ENCODE data around the gene SLC6A20.
A peak's percentile ranks its signal among the peaks of the same experiment; 100 is the strongest.

SLC6A20 gene, protein sequence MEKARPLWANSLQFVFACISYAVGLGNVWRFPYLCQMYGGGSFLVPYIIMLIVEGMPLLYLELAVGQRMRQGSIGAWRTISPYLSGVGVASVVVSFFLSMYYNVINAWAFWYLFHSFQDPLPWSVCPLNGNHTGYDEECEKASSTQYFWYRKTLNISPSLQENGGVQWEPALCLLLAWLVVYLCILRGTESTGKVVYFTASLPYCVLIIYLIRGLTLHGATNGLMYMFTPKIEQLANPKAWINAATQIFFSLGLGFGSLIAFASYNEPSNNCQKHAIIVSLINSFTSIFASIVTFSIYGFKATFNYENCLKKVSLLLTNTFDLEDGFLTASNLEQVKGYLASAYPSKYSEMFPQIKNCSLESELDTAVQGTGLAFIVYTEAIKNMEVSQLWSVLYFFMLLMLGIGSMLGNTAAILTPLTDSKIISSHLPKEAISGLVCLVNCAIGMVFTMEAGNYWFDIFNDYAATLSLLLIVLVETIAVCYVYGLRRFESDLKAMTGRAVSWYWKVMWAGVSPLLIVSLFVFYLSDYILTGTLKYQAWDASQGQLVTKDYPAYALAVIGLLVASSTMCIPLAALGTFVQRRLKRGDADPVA

DNA sequence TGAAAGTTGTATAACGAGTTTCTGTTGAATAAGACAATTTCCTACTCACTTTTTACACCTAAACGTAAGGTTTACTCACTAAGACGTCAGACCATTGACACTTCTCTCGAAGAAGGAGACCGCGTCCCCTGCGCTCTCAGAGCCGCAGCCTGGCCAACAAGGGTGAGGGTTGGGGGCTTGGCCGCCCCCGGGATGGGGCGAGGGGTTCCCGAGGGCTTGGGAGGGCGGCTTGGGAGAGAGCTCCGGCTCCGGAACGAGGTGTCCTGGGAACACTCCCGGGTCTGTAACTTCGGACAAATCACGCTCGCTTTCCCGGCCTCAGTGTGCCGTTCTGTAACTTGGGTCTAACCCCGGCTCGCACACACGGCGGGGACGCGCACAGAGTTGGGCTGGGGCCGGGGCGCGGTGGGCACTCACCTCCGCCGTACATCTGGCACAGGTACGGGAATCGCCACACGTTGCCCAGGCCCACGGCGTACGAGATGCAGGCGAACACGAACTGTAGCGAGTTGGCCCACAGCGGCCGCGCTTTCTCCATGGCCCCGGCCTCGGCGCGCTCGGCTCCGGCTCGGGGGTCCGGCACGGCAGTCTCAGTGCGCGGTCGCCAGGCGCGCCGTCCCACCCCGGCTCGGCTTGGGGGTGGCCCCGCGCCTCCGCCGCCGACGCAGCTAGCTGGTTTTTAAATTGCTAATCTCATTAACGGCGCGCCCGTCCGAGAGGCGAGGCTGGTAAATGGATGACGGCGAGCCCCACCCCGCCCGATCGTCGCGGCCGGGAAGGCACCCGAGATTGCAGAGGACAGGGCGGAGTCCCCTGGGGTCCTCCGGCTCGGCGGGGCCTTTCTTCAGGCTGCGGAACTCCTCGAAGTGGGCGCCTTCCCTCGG lies at the start of gene SLC6A20:
TSS of gene SLC6A20 (minus strand) at position 655 of the 884 bp plus-strand sequence. CDS start at position 538, 117 bp downstream.
- FAIRE-seq = no peak
- peak; percentile 8 for DNase-seq (ENCODE audit: extremely low spot score, insufficient read length, low read depth)

DNA sequence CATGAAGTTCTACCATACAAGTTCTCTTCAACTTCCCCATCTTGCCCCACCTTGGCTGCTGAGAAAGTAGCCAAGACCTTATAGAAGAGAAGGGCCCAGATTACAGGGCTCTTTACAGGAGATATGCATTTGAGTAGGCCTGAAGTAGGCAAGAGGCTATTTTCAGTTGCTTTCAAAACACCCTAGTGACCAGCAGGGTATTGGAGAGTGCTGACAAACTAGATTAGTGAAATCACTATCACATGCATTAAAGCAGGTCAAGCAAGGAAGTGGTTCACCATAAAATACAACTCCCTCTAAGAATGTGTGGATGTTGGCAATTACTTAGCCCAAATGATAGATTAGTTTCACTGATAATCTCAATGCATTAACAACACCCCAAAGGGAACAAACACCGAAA lies 48.3 kb upstream of the SLC6A20 start:
- FAIRE-seq = no peak
- DNase-seq (ENCODE audit: extremely low spot score, insufficient read length, low read depth) = no peak

DNA sequence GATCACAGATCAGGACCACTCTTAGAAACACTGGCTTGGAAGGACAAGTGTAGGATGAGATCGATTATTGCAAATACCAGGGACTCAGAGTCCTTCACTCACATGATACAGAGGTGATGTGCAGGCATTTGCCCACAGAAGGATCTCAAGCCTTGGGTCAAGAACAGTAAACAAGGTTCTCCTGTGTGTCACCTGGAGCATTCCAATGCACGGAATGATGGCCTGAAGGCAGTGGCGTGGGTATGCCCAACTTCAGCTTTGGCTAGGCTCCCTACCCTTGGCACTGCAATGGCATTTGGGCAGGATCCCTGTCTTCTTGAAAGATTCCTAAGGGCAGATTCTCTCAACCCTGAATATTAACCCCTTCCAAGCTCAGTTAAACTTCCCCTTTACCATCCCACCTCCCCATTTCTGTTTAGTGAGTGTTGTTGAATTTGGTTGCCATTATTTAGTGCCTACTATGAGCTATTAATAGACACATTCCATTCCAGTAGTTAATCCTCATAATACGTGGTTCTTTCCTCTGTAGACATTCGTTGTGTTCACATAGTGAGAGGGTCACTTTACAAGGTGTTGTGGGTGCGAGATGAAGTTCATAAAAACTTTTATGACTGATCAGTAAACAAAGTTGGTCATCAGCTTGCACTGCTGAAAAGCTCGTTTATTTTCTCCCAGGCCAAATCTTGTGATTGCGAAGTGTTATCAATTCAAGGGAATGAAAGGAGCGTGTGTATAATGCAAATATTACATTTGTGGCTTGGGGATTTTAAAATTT lies 46.7 kb upstream of the SLC6A20 start:
- no peak for DNase-seq (ENCODE audit: extremely low spot score, insufficient read length, low read depth)
- FAIRE-seq = no peak

DNA sequence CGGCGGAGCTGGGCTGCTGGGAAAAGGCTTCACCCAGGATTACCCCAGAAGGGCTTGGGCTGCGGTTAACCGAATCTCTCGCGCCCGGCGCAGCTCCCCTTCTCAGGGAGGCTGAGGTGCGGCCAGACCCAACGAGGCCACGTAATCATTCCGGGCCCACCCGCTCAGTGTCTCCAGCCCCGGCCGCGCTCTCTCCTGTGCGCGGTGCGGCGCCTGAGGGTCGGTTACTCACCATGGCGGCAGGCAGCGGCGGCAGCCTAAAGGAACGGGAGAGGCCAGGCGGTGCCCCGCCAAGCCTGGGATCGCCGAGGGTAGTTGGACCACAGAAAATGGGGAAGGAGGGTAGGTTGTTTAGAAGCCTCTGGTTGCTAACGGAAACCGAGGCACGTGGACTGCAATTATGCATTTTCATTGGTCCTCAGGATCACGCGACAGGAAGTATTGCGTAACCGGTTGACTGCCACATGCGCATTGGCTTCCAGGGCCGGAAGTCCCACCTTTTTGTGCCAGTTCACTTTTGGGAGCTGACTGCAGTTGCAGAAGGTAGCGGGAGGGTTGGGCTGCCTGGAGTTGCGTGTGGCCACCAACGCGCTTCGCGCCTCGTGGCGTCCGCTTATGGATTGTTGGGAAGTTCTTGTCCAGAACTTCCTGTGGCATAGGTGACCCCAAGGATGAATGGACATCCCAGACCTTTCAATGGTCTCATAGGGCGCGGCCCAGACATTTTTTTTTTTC lies 45.6 kb upstream of the SLC6A20 start, which contains the start of gene LZTFL1:
TSS of gene LZTFL1 (minus strand) at position 363 of the 735 bp plus-strand sequence. CDS start at position 235, 128 bp downstream.
- FAIRE-seq (peak; percentile 95), DNase-seq (ENCODE audit: extremely low spot score, insufficient read length, low read depth) (peak; percentile 80)

DNA sequence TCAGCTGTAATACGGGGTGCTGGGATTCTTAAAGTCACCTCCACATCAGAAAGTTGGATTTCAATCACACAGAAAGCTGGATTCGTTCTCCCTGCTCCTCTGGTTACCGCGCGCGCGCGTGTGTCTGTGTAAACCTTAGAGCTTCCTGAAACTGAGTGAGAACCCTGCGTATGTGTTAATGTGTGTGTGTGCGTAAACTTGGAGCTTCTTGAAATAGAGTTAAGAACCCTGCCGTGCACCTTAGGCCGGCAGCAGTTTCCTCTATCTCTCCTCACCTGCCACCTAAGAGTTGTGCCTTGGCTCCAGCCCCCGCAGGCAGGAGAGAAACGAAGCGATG lies 45.1 kb upstream of the SLC6A20 start:
- no peak for DNase-seq (ENCODE audit: extremely low spot score, insufficient read length, low read depth)
- FAIRE-seq = no peak

DNA sequence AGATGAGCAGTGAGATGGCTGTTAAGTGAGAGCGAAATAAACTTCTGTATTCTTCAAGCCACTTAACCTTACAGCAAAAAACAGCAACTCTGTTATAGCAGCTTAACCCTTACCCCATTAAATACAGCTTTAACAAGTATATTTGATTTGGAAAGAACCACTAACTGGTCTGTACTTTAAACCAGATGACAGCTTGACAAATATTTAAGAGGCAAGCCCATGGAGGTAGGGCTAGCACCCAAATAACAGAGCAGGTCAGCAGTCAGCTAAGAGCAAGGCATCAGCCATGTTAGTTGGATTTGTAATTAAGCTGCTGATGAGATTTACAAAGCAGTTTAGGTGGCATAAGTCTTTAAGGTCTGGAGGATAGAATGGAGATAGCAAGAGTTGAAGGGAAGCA lies 42.1 kb upstream of the SLC6A20 start:
- DNase-seq (ENCODE audit: extremely low spot score, insufficient read length, low read depth) = no peak
- FAIRE-seq = no peak

DNA sequence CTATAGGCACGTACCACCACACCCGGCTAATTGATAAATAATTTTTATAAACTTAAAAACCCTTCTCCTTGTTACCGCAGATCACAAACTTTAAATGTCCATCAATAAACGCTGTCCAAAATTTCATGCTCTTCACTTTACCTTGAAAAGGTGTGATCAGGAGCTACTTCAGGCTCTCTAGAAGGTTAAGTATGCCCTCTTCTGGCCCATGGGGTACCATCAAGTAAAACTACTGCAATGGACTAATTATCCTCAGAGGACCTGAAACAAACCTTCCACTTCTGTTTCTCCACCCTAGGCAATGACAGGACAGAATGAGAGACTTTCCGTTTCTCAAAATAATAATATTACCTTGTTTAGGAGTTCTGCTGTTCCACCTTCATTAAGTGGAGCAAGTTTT lies 36.4 kb upstream of the SLC6A20 start:
- FAIRE-seq (peak; percentile 5), DNase-seq (ENCODE audit: extremely low spot score, insufficient read length, low read depth) (no peak)

DNA sequence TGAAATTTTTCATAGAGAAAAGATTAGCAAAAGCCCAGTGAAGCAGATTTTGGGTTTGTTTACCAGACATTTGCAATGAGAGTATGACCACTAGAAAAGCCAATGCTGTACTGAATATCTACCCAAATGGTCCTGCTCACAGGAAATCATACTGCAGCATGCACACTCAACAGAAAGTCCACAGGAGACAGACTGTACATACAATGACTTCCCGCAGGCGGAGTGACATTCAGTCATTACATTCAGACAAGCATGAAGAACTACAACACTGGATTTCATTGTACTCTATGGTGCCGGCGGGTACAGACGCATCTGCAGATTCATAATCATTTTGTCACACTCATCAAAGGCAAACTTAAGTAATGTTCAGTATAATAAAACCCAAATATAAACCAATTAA lies 33.8 kb upstream of the SLC6A20 start:
- DNase-seq (ENCODE audit: extremely low spot score, insufficient read length, low read depth) (no peak), FAIRE-seq (no peak)

DNA sequence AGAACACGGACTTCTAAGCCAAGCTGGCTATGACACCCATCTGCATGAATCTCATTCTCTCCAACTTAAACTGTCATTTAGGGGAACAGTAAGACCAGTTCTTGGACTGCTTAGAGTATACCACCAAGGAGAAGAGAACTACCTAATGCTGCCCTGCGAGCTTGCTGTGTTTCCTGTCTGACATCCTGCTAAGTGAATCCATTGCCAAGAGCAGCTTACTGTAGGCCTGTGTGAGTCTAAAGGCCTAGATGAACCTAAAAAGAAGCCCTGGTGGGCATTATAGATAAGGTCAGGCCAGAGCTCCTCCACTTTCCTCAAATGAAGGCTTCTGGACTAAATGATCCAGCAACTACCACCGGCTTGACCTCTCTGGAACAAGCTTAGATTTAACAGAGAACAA lies 30.6 kb upstream of the SLC6A20 start:
- DNase-seq (ENCODE audit: extremely low spot score, insufficient read length, low read depth) (no peak), FAIRE-seq (no peak)

DNA sequence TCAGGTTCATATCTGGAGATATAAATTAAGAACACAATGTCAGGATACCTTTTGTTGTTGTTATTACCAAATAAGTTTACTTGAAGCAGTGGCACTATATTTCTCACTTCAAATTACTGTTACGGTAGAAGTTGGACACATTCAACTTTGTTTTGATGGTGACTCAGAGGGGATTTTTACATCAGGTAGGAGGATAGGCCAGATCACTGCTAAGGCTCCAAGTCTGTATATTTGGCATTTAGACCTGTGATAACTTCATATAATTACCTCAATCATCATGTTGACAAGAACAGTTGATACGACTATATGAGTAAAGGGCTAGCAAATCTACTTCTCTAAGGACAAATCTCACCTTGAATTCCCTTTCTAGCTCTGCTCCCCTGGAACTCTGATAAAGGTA lies 30.0 kb upstream of the SLC6A20 start:
- no peak for FAIRE-seq
- no peak for DNase-seq (ENCODE audit: extremely low spot score, insufficient read length, low read depth)

DNA sequence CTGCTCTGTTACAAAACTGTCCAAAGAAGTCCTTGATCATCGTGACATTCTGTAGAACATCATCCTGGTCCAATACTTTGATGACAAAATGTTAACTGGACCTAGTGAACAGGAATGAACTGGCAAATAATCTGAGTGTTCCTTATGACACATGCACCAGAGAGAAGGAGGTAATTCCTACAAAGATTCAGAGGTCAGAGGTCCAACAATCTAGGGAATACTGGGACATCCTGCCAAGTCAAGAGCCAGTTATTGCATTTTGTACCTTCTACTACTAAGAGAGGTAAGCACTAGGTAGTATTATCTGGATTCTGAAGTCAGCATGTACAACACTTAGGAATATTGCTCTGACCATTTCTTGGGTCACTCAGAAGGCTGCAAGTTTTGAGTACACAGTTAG lies 24.8 kb upstream of the SLC6A20 start:
- no peak for FAIRE-seq
- DNase-seq (ENCODE audit: extremely low spot score, insufficient read length, low read depth) = no peak

DNA sequence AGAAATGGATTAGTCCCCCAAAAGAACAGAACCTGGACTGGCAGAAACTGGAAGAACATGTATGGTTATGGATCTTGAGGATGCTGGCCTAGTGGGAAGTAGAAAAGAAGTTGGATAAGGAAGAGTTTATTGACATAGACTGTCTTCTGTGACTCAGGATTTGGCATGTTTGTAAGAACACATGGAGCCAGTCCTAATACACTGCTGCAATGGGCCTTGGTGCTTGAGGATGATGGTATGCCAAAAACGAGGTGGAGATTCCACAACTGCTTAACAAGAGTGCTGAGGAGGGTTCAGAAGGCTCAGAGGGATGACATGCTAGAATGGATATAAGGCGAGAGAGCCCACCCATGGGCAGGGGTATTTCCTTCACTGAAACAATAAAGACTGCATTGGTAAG lies 23.2 kb upstream of the SLC6A20 start:
- FAIRE-seq (no peak), DNase-seq (ENCODE audit: extremely low spot score, insufficient read length, low read depth) (no peak)

DNA sequence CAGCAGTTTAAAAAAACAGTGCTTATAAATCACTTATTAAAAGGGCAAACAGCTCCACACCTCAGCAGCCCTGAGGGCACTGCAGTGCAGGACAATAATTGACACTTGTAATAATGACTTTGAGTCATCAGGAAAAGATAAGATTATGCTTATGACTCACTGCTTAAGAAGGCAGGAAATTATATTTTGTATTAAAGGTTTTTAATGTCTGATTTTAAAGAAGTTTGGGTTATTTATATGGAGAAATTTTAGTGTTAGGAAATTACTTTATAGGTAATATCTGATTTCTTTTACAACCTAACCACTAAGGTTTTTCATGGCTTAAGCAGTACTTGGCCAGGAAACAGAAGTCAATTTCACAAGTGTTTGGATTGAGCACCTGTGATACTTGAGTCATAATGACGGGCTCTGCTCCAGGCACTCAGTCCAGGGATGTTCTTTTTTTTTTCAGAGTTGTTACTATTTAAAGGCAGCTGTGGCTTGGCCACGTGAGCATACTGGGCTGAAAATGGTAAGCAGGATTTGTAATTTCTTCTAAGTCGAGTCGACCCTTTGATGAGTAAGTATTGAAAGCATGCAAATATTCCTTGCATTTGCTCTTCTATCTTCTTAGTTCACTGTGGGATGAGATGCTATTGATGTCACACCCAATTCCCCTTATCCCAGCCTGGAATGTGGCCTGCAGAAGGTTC lies 21.6 kb upstream of the SLC6A20 start:
- FAIRE-seq (no peak), DNase-seq (ENCODE audit: extremely low spot score, insufficient read length, low read depth) (no peak)

DNA sequence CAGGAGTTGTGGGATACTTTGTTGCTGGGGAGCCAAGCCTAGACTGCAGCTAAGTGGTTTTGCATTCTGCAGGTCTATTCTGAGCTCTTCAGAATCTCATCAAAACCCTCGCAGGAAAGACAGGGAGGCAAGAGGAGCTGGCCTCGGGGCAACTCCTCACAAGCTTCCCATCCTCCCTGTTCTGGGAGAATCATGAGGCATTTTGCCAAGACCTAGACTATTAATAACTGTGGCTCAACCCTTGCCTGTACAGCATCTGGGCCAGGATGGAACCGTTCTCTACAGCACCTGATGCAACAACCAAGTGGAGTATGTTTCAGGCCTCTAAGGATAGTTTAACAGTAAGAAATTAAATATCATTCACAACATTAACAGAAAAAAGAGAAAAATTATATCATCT lies 20.2 kb upstream of the SLC6A20 start:
- FAIRE-seq = no peak
- DNase-seq (ENCODE audit: extremely low spot score, insufficient read length, low read depth) = no peak

DNA sequence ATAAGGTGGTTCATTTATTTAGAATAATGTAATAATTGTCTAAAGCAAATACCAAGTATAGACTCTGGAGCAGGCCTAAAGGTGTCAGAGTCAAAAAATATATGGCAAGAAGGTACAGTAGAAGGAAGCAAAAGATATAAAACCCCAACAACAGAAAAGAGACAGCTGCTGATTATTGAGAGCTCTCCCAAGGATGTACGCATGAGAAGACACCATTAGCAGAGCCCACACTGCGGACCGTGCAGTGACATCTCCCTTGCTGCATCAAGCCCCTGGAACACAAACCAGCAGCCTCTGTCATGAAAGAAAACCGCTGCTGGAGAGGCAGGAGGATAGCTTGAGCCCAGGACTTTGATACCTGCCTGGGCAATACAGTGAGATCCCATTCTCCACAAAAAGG lies 18.0 kb upstream of the SLC6A20 start:
- FAIRE-seq = no peak
- no peak for DNase-seq (ENCODE audit: extremely low spot score, insufficient read length, low read depth)

DNA sequence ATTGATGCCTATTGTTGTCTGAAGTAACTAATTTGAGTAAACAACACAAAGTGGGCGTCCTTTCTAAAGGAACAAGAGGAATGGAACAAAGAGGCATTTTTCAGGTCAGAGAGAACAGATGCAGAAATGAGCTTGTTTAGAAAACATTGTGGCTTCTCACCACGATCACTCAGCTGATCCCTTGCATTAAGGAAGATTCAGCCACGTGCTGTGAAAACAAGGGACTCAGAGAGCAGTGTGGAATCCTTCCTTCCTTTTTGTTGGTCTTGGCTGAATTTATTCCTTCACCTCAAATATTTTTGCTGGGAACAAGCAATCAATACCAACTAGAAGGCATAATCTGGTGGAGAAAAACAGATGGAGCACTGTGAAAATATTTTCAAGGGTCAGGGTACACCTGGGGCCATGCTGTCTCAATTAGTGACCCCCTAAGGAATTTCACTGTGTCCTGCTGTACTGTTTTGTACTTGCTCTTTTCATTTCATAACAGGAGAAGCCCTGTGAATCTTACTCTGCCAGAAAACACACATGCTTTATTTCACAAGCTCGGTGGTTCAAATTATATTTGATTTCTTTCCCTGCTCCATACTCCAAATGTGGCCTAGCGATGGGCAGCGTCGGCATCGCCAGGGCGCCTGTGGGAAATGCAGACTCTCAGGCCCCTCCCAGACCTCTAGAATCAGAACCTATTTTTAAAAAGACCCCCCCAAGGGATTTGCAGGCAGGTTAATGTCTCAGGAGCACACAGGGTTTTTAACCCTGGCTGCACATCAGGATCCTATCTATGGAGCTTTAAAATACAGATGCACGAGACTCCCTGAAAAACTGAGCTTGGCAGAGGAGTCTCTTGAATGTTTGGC lies 11.6 kb upstream of the SLC6A20 start:
- DNase-seq (ENCODE audit: extremely low spot score, insufficient read length, low read depth) (no peak), FAIRE-seq (no peak)

DNA sequence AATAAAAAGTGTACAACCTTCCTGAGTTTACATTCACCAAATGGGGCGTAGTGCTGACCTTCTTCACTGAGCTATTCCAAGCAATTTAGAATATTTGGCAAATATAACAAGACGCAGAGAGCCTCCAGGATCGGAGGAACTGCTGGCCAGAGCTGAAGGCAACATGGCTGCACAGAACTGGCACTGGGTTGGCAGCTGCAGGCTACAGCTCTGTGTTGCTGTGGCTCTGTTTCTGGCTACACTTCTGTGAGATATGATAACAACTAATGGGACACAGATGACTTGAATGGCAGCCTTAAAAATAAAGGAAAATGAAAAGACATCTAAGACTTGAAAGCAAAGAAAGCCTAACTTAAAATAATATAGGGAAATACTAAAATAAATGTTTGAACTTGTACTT lies 10.8 kb upstream of the SLC6A20 start:
- no peak for DNase-seq (ENCODE audit: extremely low spot score, insufficient read length, low read depth)
- FAIRE-seq = no peak

DNA sequence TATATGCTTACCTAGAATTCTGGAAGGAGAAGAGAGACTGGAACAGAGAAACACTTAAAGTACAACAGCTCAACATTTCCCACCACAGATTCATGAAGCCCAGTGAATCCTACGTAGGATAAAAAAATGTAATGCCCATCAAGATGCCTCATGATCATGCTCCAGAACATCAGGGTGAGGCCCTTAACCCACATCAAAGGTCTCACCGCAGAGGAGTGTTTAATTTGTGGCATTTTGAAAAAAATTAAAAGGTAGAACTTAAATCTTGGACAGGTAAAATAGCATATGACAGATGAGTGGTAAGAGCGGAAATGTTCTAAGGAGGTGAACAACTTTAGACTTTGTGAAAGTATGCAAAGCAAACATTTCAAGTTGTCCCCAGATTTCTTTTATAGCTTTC lies 9.7 kb upstream of the SLC6A20 start:
- DNase-seq (ENCODE audit: extremely low spot score, insufficient read length, low read depth) (no peak), FAIRE-seq (no peak)

All from GM18507 (cell line).